ENCODE data around the gene PANX2.

PANX2 gene

GRCh38 chr22:50171965-50172421 is 1.5 kb downstream of the PANX2 start:
- no peak for DNase-seq (ENCODE audit: low spot score)

- no peak for DNase-seq (ENCODE audit: low spot score)
Observed at GRCh38 chr22:50173311-50173982, 2.9 kb downstream of the PANX2 start.

GRCh38 chr22:50173983-50174355 is 3.4 kb downstream of the PANX2 start:
- no peak for DNase-seq (ENCODE audit: low spot score)

- DNase-seq (ENCODE audit: low spot score) = no peak
Observed at GRCh38 chr22:50174382-50175190, 4.1 kb downstream of the PANX2 start.

- no peak for DNase-seq (ENCODE audit: low spot score)
Observed at GRCh38 chr22:50175191-50175461, 4.6 kb downstream of the PANX2 start.

- no peak for DNase-seq (ENCODE audit: low spot score)
Observed at GRCh38 chr22:50175921-50176849, 5.7 kb downstream of the PANX2 start.

GRCh38 chr22:50176850-50177536 is 6.5 kb downstream of the PANX2 start:
- no peak for DNase-seq (ENCODE audit: low spot score)

GRCh38 chr22:50177537-50178470 is 7.3 kb downstream of the PANX2 start:
- no peak for DNase-seq (ENCODE audit: low spot score)

- no peak for DNase-seq (ENCODE audit: low spot score)
Observed at GRCh38 chr22:50178471-50178864, 7.9 kb downstream of the PANX2 start.

GRCh38 chr22:50178871-50179869 is 8.6 kb downstream of the PANX2 start:
- no peak for DNase-seq (ENCODE audit: low spot score)

- no peak for DNase-seq (ENCODE audit: low spot score)
Observed at GRCh38 chr22:50179937-50180726, 9.6 kb downstream of the PANX2 start.

GRCh38 chr22:50180727-50181521 is 10.4 kb downstream of the PANX2 start:
- no peak for DNase-seq (ENCODE audit: low spot score)

GRCh38 chr22:50182176-50183081 is 11.9 kb downstream of the PANX2 start:
- DNase-seq (ENCODE audit: low spot score) = no peak

- no peak for DNase-seq (ENCODE audit: low spot score)
Observed at GRCh38 chr22:50183141-50183971, 12.8 kb downstream of the PANX2 start.

- no peak for DNase-seq (ENCODE audit: low spot score)
Observed at GRCh38 chr22:50184004-50184901, 13.7 kb downstream of the PANX2 start.
